B cell (primary cell): ENCODE measurements around the gene DIS3L2. TPM values are rescaled to one million over a fixed set of nuclear protein-coding genes. Genes with fewer than 3 reads are reported as not detected.
"Not testable (repeated sequence)": the region's sequence is repeated elsewhere in the genome, so short reads cannot be mapped to it uniquely, and the experiment has no call there.

Experiments
- ATAC-seq: fragments of 200-7000 bp; cut with Tn5 transposase; one replicate; pipeline ENCODE4 v1.10.0; 2021; ENCODE audit warnings: low read depth, mild to moderate bottlenecking, moderate number of reproducible peaks, moderate library complexity
- CTCF ChIA-PET: fragments of 350-600 bp; sonication (Branson Sonifier 250); formaldehyde crosslinking; loops from one replicate; lab custom pipeline; 2021; ENCODE audit warnings: antibody characterized with exemption, inconsistent platforms; lab: Charles Lee
- POLR2A ChIA-PET: fragments of 350-600 bp; sonication (Branson Sonifier 250); formaldehyde crosslinking; loops from one replicate; lab custom pipeline; 2021; ENCODE audit warnings: antibody characterized with exemption; lab: Charles Lee
- DNase-seq: peaks from one replicate; pipeline ENCODE4 v3.0.0; 2013
- H2AFZ ChIP-seq: 2 replicates; pipeline ENCODE4 v1.6.1; 2012; ENCODE audit warnings: mild to moderate bottlenecking, low read depth, low read length; ENCODE audit not compliant: insufficient read depth, poor library complexity, severe bottlenecking
- H3K27ac ChIP-seq, 2 donors: 1 replicate in 1 of 2; 2 replicates in 1 of 2; pipeline ENCODE4 v1.5.1; 2012 to 2013; ENCODE audit warnings: low read length in 2 of 2, mild to moderate bottlenecking in 2 of 2, moderate library complexity in 1 of 2
- H3K27me3 ChIP-seq, 4 experiments: fragments of 200-600 bp in 1 of 4; sonication (generic) in 1 of 4; replicated peaks in 1 of 4; 1 replicate in 2 of 4; 2 replicates in 2 of 4; pipeline versions ENCODE4 v1.6.1 to v1.7.0; 2013 to 2016; ENCODE audit warnings: low read length in 3 of 4, mild to moderate bottlenecking in 2 of 4, mixed read lengths in 1 of 4, moderate library complexity in 1 of 4; ENCODE audit not compliant: insufficient read depth in 4 of 4, control insufficient read depth in 3 of 4; ENCODE audit errors: control extremely low read depth in 1 of 4
- H3K36me3 ChIP-seq, 2 experiments: replicated peaks in 1 of 2; 1 replicate in 1 of 2; 2 replicates in 1 of 2; pipeline versions ENCODE4 v1.6.1 to v1.7.1; 2013; ENCODE audit warnings: low read length in 1 of 2; ENCODE audit not compliant: insufficient read depth in 2 of 2, control insufficient read depth in 1 of 2; ENCODE audit errors: control extremely low read depth in 1 of 2, extremely low read depth in 1 of 2
- H3K4me1 ChIP-seq, 2 donors: fragments of 200-600 bp in 1 of 2; sonication (generic) in 1 of 2; 1 replicate in 1 of 2; 2 replicates in 1 of 2; pipeline versions ENCODE4 v1.5.1 to v1.6.1; 2013 to 2017; ENCODE audit warnings: low read length in 2 of 2; ENCODE audit not compliant: control insufficient read depth in 2 of 2, insufficient read depth in 2 of 2
- H3K4me2 ChIP-seq: replicated peaks from 2 replicates; pipeline ENCODE3; 2012; ENCODE audit warnings: mild to moderate bottlenecking, low read depth, low read length; ENCODE audit not compliant: poor library complexity, severe bottlenecking
- H3K4me3 ChIP-seq, 5 experiments: fragments of 200-600 bp in 1 of 5; sonication (generic) in 1 of 5; 1 replicate in 3 of 5; 2 replicates in 2 of 5; pipeline versions ENCODE4 v1.5.1 to v1.7.0; 2011 to 2016; ENCODE audit warnings: low read length in 4 of 5, mild to moderate bottlenecking in 4 of 5, low read depth in 2 of 5, control low read depth in 1 of 5, moderate library complexity in 1 of 5; ENCODE audit not compliant: insufficient read depth in 1 of 5; ENCODE audit errors: control extremely low read depth in 1 of 5, extremely low read depth in 1 of 5
- H3K79me2 ChIP-seq: fragments of 200-600 bp; sonication (generic); one replicate; pipeline ENCODE4 v1.6.0; 2016; ENCODE audit warnings: low read length; ENCODE audit not compliant: control insufficient read depth, insufficient read depth
- H3K9ac ChIP-seq: fragments of 200-600 bp; sonication (generic); 2 replicates; pipeline ENCODE4 v1.6.1; 2017; ENCODE audit warnings: mild to moderate bottlenecking, low read length, moderate library complexity
- H3K9me3 ChIP-seq, 3 donors: one replicate each; pipeline versions ENCODE4 v1.6.1 to v1.7.1; 2013; ENCODE audit warnings: low read length in 2 of 3; ENCODE audit not compliant: control insufficient read depth in 2 of 3, insufficient read depth in 1 of 3; ENCODE audit errors: control extremely low read depth in 1 of 3
- H4K20me1 ChIP-seq: 2 replicates; pipeline ENCODE4 v1.6.0; 2012; ENCODE audit warnings: mild to moderate bottlenecking, low read length; ENCODE audit not compliant: insufficient read depth, control insufficient read depth, poor library complexity, severe bottlenecking
- H3K27ac Mint-ChIP-seq: one replicate; pipeline ENCODE4 v1.8.0; 2021; ENCODE audit warnings: mixed read lengths
- H3K27me3 Mint-ChIP-seq: one replicate; pipeline ENCODE4 v1.8.0; 2021; ENCODE audit warnings: mixed read lengths
- H3K4me1 Mint-ChIP-seq: one replicate; pipeline ENCODE4 v1.8.0; 2021; ENCODE audit warnings: mixed read lengths
- H3K4me3 Mint-ChIP-seq: one replicate; pipeline ENCODE4 v1.8.0; 2021; ENCODE audit warnings: mixed read lengths
- H3K9me3 Mint-ChIP-seq: one replicate; pipeline ENCODE4 v1.8.0; 2022; ENCODE audit warnings: mixed read lengths; ENCODE audit not compliant: insufficient read depth
- EZH2 ChIP-seq: IDR thresholded peaks from 2 replicates; pipeline ENCODE4 v1.6.1; 2012; ENCODE audit warnings: borderline replicate concordance, low read depth, mild to moderate bottlenecking, moderate library complexity, low read length; ENCODE audit not compliant: insufficient read depth, poor library complexity, severe bottlenecking
- WGBS: methylation state at CpG from one replicate; pipeline ENCODE4 v1.1.5; 2013; ENCODE audit warnings: missing lambda C conversion rate; ENCODE audit not compliant: insufficient coverage; 5-methylcytosine and 5-hydroxymethylcytosine counted together
- intact Hi-C: fragments of 100-400 bp; cut with micrococcal nuclease; formaldehyde crosslinking; loops from one replicate; pipeline ENCODE4 v1.10.0; 2022
- polyA plus RNA-seq: library from polyadenylated mRNA; depleted of rRNA; stranded (reverse); fragments of >200 nt; gene quantifications from 2 replicates; pipeline ENCODE4 v1.2.3, GENCODE V29; 2012
- total RNA-seq, 2 donors: library from RNA; stranded (reverse); fragments of 120-200 nt in 1 of 2; gene quantifications; 1 replicate in 1 of 2; 2 replicates in 1 of 2; pipeline versions ENCODE4 v1.2.3 to v1.2.4, GENCODE V29; 2013 to 2022
- TF ChIP-seq, protein P1 (sequence below): fragments of 200-600 bp; IDR thresholded peaks from one replicate; pipeline ENCODE4 v1.8.0; 2022; ENCODE audit warnings: antibody characterized with exemption, mild to moderate bottlenecking

Gene DIS3L2
- total and polyA plus RNA-seq, 2 donors (not counting 1 experiment from before 2014, with no cell fraction given), result 34.5 to 70.1 TPM

- POLR2A ChIA-PET, result no interaction called here
- ATAC-seq, result no peak
- Histone ChIP-seq H3K4me1 (no peaks in the 10 kb centered on the region), H3K4me3 (no peak overlapping the region), H2AFZ (no peak overlapping the region), H3K9me3 (no peaks in the 10 kb centered on the region), H3K9ac (no peak overlapping the region), H3K4me2 (no peak overlapping the region), H3K79me2 (peaks cover 3% of the 10 kb centered on the region), H3K36me3 (peaks cover 0 to 4% of the 10 kb centered on the region in 2 experiments), H3K27me3 (no peaks in the 10 kb centered on the region), H4K20me1 (peaks cover 21% of the 10 kb centered on the region), H3K27ac (no peak overlapping the region)
- Mint-ChIP-seq H3K4me1 (peaks cover 6% of the 10 kb centered on the region), H3K9me3 (no peaks in the 10 kb centered on the region), H3K27ac (no peak overlapping the region), H3K4me3 (no peak overlapping the region), H3K27me3 (no peaks in the 10 kb centered on the region)
- 87% methylated on average over 16 of the region's 18 CpGs for WGBS
- no peak for DNase-seq
- TF ChIP-seq, protein P1, sequence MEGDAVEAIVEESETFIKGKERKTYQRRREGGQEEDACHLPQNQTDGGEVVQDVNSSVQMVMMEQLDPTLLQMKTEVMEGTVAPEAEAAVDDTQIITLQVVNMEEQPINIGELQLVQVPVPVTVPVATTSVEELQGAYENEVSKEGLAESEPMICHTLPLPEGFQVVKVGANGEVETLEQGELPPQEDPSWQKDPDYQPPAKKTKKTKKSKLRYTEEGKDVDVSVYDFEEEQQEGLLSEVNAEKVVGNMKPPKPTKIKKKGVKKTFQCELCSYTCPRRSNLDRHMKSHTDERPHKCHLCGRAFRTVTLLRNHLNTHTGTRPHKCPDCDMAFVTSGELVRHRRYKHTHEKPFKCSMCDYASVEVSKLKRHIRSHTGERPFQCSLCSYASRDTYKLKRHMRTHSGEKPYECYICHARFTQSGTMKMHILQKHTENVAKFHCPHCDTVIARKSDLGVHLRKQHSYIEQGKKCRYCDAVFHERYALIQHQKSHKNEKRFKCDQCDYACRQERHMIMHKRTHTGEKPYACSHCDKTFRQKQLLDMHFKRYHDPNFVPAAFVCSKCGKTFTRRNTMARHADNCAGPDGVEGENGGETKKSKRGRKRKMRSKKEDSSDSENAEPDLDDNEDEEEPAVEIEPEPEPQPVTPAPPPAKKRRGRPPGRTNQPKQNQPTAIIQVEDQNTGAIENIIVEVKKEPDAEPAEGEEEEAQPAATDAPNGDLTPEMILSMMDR, result no peak
- no peak for TF ChIP-seq EZH2
- CTCF ChIA-PET, result interaction anchor here (1.2 to 5.1 kb wide), 2 partner anchors 11 to 15 kb away, joined by 3 to 26 read pairs; no protein-coding TSS in a partner anchor
- intact Hi-C loops, result no loop called here
Measured at GRCh38 chr2:232322560-232323327, 361.2 kb downstream of the DIS3L2 start.

- TF ChIP-seq, protein P1, result no peak
- no peak for TF ChIP-seq EZH2
- peaks cover 8% of the 10 kb centered on the region for H3K4me1 Mint-ChIP-seq
- H3K4me1 ChIP-seq, result no peaks in the 10 kb centered on the region
Measured at GRCh38 chr2:232323328-232323650, 361.8 kb downstream of the DIS3L2 start.

GRCh38 chr2:232323967-232324366 lies 362.5 kb downstream of the DIS3L2 start:
- ATAC-seq, H3K4me1 ChIP-seq, H3K27ac ChIP-seq, H3K36me3 ChIP-seq, H3K4me3 Mint-ChIP-seq, H3K27me3 ChIP-seq, H3K27ac Mint-ChIP-seq, H3K4me3 ChIP-seq, H3K27me3 Mint-ChIP-seq, intact Hi-C loops, POLR2A ChIA-PET, H2AFZ ChIP-seq, H3K4me1 Mint-ChIP-seq, H3K9me3 Mint-ChIP-seq, H3K9ac ChIP-seq, H3K4me2 ChIP-seq, H3K9me3 ChIP-seq, DNase-seq, H3K79me2 ChIP-seq: not testable (repeated sequence)
- H4K20me1 ChIP-seq, result peaks cover 21% of the 10 kb centered on the region
- CTCF ChIA-PET, result interaction anchor here (0.5 to 5.1 kb wide), 5 partner anchors 9 to 399 kb away, joined by 3 to 33 read pairs (median 3); no protein-coding TSS in a partner anchor
- 38% methylated on average over 3 of the region's 6 CpGs for WGBS

More at GRCh38 chr2:232323328-232323650, 361.8 kb downstream of the DIS3L2 start:
- Histone ChIP-seq H3K4me3 (no peak overlapping the region), H3K79me2 (peaks cover 4% of the 10 kb centered on the region), H3K36me3 (no peaks in the 10 kb centered on the region), H4K20me1 (peaks cover 21% of the 10 kb centered on the region), H3K9me3 (no peaks in the 10 kb centered on the region), H3K9ac (no peak overlapping the region), H2AFZ (no peak overlapping the region), H3K27ac (no peak overlapping the region), H3K4me2 (no peak overlapping the region), H3K27me3 (no peaks in the 10 kb centered on the region)
- no peak for ATAC-seq
- H3K9me3 Mint-ChIP-seq, result no peaks in the 10 kb centered on the region
- H3K27me3 Mint-ChIP-seq, result no peaks in the 10 kb centered on the region
- POLR2A ChIA-PET, result no interaction called here
- WGBS, result 89% methylated on average over 4 of the region's 4 CpGs
- DNase-seq, result no peak
- no peak overlapping the region for H3K4me3 Mint-ChIP-seq
- no peak overlapping the region for H3K27ac Mint-ChIP-seq
- intact Hi-C loops, result no loop called here
- CTCF ChIA-PET, result interaction anchor here (5.1 kb wide), 1 partner anchor 12 kb away, joined by 26 read pairs; no protein-coding TSS in a partner anchor
